B cell (primary cell): ENCODE results near the gene NLGN1. TPM values are rescaled to one million over a fixed set of nuclear protein-coding genes. Genes with fewer than 3 reads are reported as not detected.

Source experiments
- ATAC-seq: fragments of 200-7000 bp; cut with Tn5 transposase; one replicate; pipeline ENCODE4 v1.10.0; 2021; ENCODE audit warnings: low read depth, mild to moderate bottlenecking, moderate number of reproducible peaks, moderate library complexity
- CTCF ChIA-PET: fragments of 350-600 bp; sonication (Branson Sonifier 250); formaldehyde crosslinking; loops from one replicate; lab custom pipeline; 2021; ENCODE audit warnings: antibody characterized with exemption, inconsistent platforms; lab: Charles Lee
- POLR2A ChIA-PET: fragments of 350-600 bp; sonication (Branson Sonifier 250); formaldehyde crosslinking; loops from one replicate; lab custom pipeline; 2021; ENCODE audit warnings: antibody characterized with exemption; lab: Charles Lee
- DNase-seq: peaks from one replicate; pipeline ENCODE4 v3.0.0; 2013
- H2AFZ ChIP-seq: 2 replicates; pipeline ENCODE4 v1.6.1; 2012; ENCODE audit warnings: mild to moderate bottlenecking, low read depth, low read length; ENCODE audit not compliant: insufficient read depth, poor library complexity, severe bottlenecking
- H3K27ac ChIP-seq, 2 donors: 1 replicate in 1 of 2; 2 replicates in 1 of 2; pipeline ENCODE4 v1.5.1; 2012 to 2013; ENCODE audit warnings: low read length in 2 of 2, mild to moderate bottlenecking in 2 of 2, moderate library complexity in 1 of 2
- H3K27me3 ChIP-seq, 4 experiments: fragments of 200-600 bp in 1 of 4; sonication (generic) in 1 of 4; replicated peaks in 1 of 4; 1 replicate in 2 of 4; 2 replicates in 2 of 4; pipeline versions ENCODE4 v1.6.1 to v1.7.0; 2013 to 2016; ENCODE audit warnings: low read length in 3 of 4, mild to moderate bottlenecking in 2 of 4, mixed read lengths in 1 of 4, moderate library complexity in 1 of 4; ENCODE audit not compliant: insufficient read depth in 4 of 4, control insufficient read depth in 3 of 4; ENCODE audit errors: control extremely low read depth in 1 of 4
- H3K36me3 ChIP-seq, 2 experiments: replicated peaks in 1 of 2; 1 replicate in 1 of 2; 2 replicates in 1 of 2; pipeline versions ENCODE4 v1.6.1 to v1.7.1; 2013; ENCODE audit warnings: low read length in 1 of 2; ENCODE audit not compliant: insufficient read depth in 2 of 2, control insufficient read depth in 1 of 2; ENCODE audit errors: control extremely low read depth in 1 of 2, extremely low read depth in 1 of 2
- H3K4me1 ChIP-seq, 2 donors: fragments of 200-600 bp in 1 of 2; sonication (generic) in 1 of 2; 1 replicate in 1 of 2; 2 replicates in 1 of 2; pipeline versions ENCODE4 v1.5.1 to v1.6.1; 2013 to 2017; ENCODE audit warnings: low read length in 2 of 2; ENCODE audit not compliant: control insufficient read depth in 2 of 2, insufficient read depth in 2 of 2
- H3K4me2 ChIP-seq: replicated peaks from 2 replicates; pipeline ENCODE3; 2012; ENCODE audit warnings: mild to moderate bottlenecking, low read depth, low read length; ENCODE audit not compliant: poor library complexity, severe bottlenecking
- H3K4me3 ChIP-seq, 5 experiments: fragments of 200-600 bp in 1 of 5; sonication (generic) in 1 of 5; 1 replicate in 3 of 5; 2 replicates in 2 of 5; pipeline versions ENCODE4 v1.5.1 to v1.7.0; 2011 to 2016; ENCODE audit warnings: low read length in 4 of 5, mild to moderate bottlenecking in 4 of 5, low read depth in 2 of 5, control low read depth in 1 of 5, moderate library complexity in 1 of 5; ENCODE audit not compliant: insufficient read depth in 1 of 5; ENCODE audit errors: control extremely low read depth in 1 of 5, extremely low read depth in 1 of 5
- H3K79me2 ChIP-seq: fragments of 200-600 bp; sonication (generic); one replicate; pipeline ENCODE4 v1.6.0; 2016; ENCODE audit warnings: low read length; ENCODE audit not compliant: control insufficient read depth, insufficient read depth
- H3K9ac ChIP-seq: fragments of 200-600 bp; sonication (generic); 2 replicates; pipeline ENCODE4 v1.6.1; 2017; ENCODE audit warnings: mild to moderate bottlenecking, low read length, moderate library complexity
- H3K9me3 ChIP-seq, 3 donors: one replicate each; pipeline versions ENCODE4 v1.6.1 to v1.7.1; 2013; ENCODE audit warnings: low read length in 2 of 3; ENCODE audit not compliant: control insufficient read depth in 2 of 3, insufficient read depth in 1 of 3; ENCODE audit errors: control extremely low read depth in 1 of 3
- H4K20me1 ChIP-seq: 2 replicates; pipeline ENCODE4 v1.6.0; 2012; ENCODE audit warnings: mild to moderate bottlenecking, low read length; ENCODE audit not compliant: insufficient read depth, control insufficient read depth, poor library complexity, severe bottlenecking
- H3K27ac Mint-ChIP-seq: one replicate; pipeline ENCODE4 v1.8.0; 2021; ENCODE audit warnings: mixed read lengths
- H3K27me3 Mint-ChIP-seq: one replicate; pipeline ENCODE4 v1.8.0; 2021; ENCODE audit warnings: mixed read lengths
- H3K4me1 Mint-ChIP-seq: one replicate; pipeline ENCODE4 v1.8.0; 2021; ENCODE audit warnings: mixed read lengths
- H3K4me3 Mint-ChIP-seq: one replicate; pipeline ENCODE4 v1.8.0; 2021; ENCODE audit warnings: mixed read lengths
- H3K9me3 Mint-ChIP-seq: one replicate; pipeline ENCODE4 v1.8.0; 2022; ENCODE audit warnings: mixed read lengths; ENCODE audit not compliant: insufficient read depth
- CTCF ChIP-seq: fragments of 200-600 bp; IDR thresholded peaks from one replicate; pipeline ENCODE4 v1.8.0; 2022; ENCODE audit warnings: antibody characterized with exemption, mild to moderate bottlenecking
- EZH2 ChIP-seq: IDR thresholded peaks from 2 replicates; pipeline ENCODE4 v1.6.1; 2012; ENCODE audit warnings: borderline replicate concordance, low read depth, mild to moderate bottlenecking, moderate library complexity, low read length; ENCODE audit not compliant: insufficient read depth, poor library complexity, severe bottlenecking
- WGBS: methylation state at CpG from one replicate; pipeline ENCODE4 v1.1.5; 2013; ENCODE audit warnings: missing lambda C conversion rate; ENCODE audit not compliant: insufficient coverage; 5-methylcytosine and 5-hydroxymethylcytosine counted together
- intact Hi-C: fragments of 100-400 bp; cut with micrococcal nuclease; formaldehyde crosslinking; loops from one replicate; pipeline ENCODE4 v1.10.0; 2022
- polyA plus RNA-seq: library from polyadenylated mRNA; depleted of rRNA; stranded (reverse); fragments of >200 nt; gene quantifications from 2 replicates; pipeline ENCODE4 v1.2.3, GENCODE V29; 2012
- total RNA-seq, 2 donors: library from RNA; stranded (reverse); fragments of 120-200 nt in 1 of 2; gene quantifications; 1 replicate in 1 of 2; 2 replicates in 1 of 2; pipeline versions ENCODE4 v1.2.3 to v1.2.4, GENCODE V29; 2013 to 2022

The NLGN1 gene
- total and polyA plus RNA-seq, 2 donors (not counting 1 experiment from before 2014, with no cell fraction given): not detected

- DNase-seq (no peak), ATAC-seq (no peak)
- no peaks in the 10 kb centered on the region for H3K79me2 ChIP-seq
- Mint-ChIP-seq H3K4me3 (no peak overlapping the region), H3K4me1 (no peaks in the 10 kb centered on the region), H3K27ac (no peak overlapping the region), H3K9me3 (peaks cover 2% of the 10 kb centered on the region), H3K27me3 (no peaks in the 10 kb centered on the region)
- no peak overlapping the region for H2AFZ ChIP-seq
- TF ChIP-seq EZH2 (no peak), CTCF (no peak)
- H3K4me1 ChIP-seq: no peaks in the 10 kb centered on the region
- POLR2A ChIA-PET: no interaction called here
- H3K4me2 ChIP-seq: no peak overlapping the region
- H3K4me3 ChIP-seq: no peak overlapping the region
- H3K9me3 ChIP-seq: no peaks in the 10 kb centered on the region
- intact Hi-C loops: no loop called here
- CTCF ChIA-PET: no interaction called here
- no peak overlapping the region for H3K9ac ChIP-seq
- no peaks in the 10 kb centered on the region for H3K36me3 ChIP-seq
- WGBS: 100% methylated on average over 1 of the region's 2 CpGs
- no peaks in the 10 kb centered on the region for H4K20me1 ChIP-seq
- H3K27me3 ChIP-seq: no peaks in the 10 kb centered on the region
- H3K27ac ChIP-seq: no peak overlapping the region
Observed at GRCh38 chr3:174100744-174101143, 703.2 kb downstream of the NLGN1 start.

- H3K27ac ChIP-seq: no peak overlapping the region
- ChIA-PET POLR2A (no interaction called here), CTCF (no interaction called here)
- H3K4me3 Mint-ChIP-seq: no peak overlapping the region
- H3K27me3 Mint-ChIP-seq: no peaks in the 10 kb centered on the region
- no peaks in the 10 kb centered on the region for H3K79me2 ChIP-seq
- DNase-seq: no peak
- H3K4me3 ChIP-seq: no peak overlapping the region
- no peaks in the 10 kb centered on the region for H4K20me1 ChIP-seq
- 92% methylated on average over 3 of the region's 5 CpGs for WGBS
- no peaks in the 10 kb centered on the region for H3K9me3 ChIP-seq
- H3K4me2 ChIP-seq: no peak overlapping the region
- intact Hi-C loops: no loop called here
- H3K27ac Mint-ChIP-seq: no peak overlapping the region
- H3K4me1 ChIP-seq: no peaks in the 10 kb centered on the region
- TF ChIP-seq CTCF (no peak), EZH2 (no peak)
- no peak overlapping the region for H3K9ac ChIP-seq
- H3K27me3 ChIP-seq: no peaks in the 10 kb centered on the region
- peaks cover 2% of the 10 kb centered on the region for H3K9me3 Mint-ChIP-seq
- no peaks in the 10 kb centered on the region for H3K4me1 Mint-ChIP-seq
- ATAC-seq: no peak
- no peaks in the 10 kb centered on the region for H3K36me3 ChIP-seq
- H2AFZ ChIP-seq: no peak overlapping the region
Observed at GRCh38 chr3:174101244-174101643, 703.7 kb downstream of the NLGN1 start.
